ENCODE results near the gene GMIP. TPM values are rescaled to one million over a fixed set of nuclear protein-coding genes. Genes with fewer than 3 reads are reported as not detected.
A peak's percentile ranks its signal among the peaks of the same experiment; 100 is the strongest.

GMIP gene
- total RNA-seq, 1 donor from 2014 or later, result 18.5 TPM

DNA sequence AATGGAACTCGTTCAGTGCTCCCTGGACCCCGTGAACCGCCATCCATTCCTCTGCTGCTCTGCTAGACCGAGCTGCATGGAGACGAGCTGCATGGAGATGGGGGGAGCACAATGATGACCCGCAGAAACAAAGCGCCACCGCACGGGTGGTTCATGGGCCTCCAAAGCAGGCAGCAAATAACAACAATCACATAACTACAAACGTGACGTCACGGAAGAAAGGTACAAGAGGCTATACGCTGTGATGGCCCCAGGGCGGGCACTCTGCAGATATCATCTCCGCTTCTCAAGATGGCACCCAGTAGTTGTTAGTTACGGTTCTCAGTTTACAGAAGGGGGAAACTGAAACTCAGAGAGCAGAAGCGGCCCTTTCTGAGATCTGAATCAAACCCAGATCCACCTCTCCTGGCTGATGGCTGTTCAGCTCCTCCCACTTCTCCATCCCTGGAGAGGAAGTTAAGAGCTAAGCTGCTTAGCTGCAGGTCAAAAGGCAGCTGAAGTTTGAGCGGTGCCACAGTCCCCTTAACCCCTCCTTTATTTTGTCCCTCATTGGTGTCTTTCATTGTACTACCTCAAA is 18.3 kb upstream of the GMIP start:
- Mint-ChIP-seq H3K4me3 (ENCODE audit: unreplicated experiment) (peak overlapping the region; percentile 94), H3K36me3 (ENCODE audit: low read depth, unreplicated experiment) (peaks cover 23% of the 10 kb centered on the region), H3K27ac (ENCODE audit: unreplicated experiment) (peak overlapping the region; percentile 57), H3K27me3 (ENCODE audit: unreplicated experiment) (peaks cover 19% of the 10 kb centered on the region), H3K4me1 (ENCODE audit: unreplicated experiment) (peaks cover 15% of the 10 kb centered on the region), H3K9me3 (ENCODE audit: unreplicated experiment) (no peaks in the 10 kb centered on the region)
- DNase-seq (ENCODE audit: low spot score), result no peak
- TF ChIP-seq, protein P1, sequence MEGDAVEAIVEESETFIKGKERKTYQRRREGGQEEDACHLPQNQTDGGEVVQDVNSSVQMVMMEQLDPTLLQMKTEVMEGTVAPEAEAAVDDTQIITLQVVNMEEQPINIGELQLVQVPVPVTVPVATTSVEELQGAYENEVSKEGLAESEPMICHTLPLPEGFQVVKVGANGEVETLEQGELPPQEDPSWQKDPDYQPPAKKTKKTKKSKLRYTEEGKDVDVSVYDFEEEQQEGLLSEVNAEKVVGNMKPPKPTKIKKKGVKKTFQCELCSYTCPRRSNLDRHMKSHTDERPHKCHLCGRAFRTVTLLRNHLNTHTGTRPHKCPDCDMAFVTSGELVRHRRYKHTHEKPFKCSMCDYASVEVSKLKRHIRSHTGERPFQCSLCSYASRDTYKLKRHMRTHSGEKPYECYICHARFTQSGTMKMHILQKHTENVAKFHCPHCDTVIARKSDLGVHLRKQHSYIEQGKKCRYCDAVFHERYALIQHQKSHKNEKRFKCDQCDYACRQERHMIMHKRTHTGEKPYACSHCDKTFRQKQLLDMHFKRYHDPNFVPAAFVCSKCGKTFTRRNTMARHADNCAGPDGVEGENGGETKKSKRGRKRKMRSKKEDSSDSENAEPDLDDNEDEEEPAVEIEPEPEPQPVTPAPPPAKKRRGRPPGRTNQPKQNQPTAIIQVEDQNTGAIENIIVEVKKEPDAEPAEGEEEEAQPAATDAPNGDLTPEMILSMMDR (IDR thresholded peaks at IDR 0.05; ENCODE audit: unreplicated experiment), result no peak

DNA sequence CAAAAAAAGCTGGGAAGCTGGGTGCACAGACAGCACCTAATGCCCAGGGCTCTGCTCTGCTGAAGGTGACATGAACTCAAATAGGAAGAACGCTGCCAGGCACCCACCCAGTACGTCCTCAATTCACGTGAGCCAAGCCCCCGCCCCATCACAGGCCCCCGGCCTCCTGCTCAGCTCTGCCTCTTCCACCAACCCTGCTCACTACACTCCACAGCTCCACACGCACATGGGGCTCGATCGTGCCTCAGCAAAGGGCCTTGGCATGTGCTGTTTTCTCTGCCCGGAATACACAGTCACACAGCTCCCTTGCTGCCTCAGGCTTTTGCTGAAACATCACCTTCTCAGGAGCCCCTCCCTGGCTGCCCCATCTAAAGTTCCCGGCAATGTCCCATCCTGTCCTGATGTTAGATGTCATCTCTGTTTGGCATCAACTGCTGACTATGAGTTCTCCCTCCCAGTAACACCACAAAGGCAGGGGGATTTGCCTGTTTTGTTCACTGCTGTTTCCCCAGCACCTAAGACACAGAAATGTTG is 17.8 kb upstream of the GMIP start:
- Mint-ChIP-seq H3K27ac (ENCODE audit: unreplicated experiment) (peak overlapping the region; percentile 57), H3K36me3 (ENCODE audit: low read depth, unreplicated experiment) (peaks cover 28% of the 10 kb centered on the region), H3K9me3 (ENCODE audit: unreplicated experiment) (no peaks in the 10 kb centered on the region), H3K4me3 (ENCODE audit: unreplicated experiment) (peak overlapping the region; percentile 53), H3K27me3 (ENCODE audit: unreplicated experiment) (peaks cover 19% of the 10 kb centered on the region), H3K4me1 (ENCODE audit: unreplicated experiment) (peaks cover 15% of the 10 kb centered on the region)
- TF ChIP-seq, protein P1 (IDR thresholded peaks at IDR 0.05; ENCODE audit: unreplicated experiment), result no peak
- DNase-seq (ENCODE audit: low spot score), result no peak

DNA sequence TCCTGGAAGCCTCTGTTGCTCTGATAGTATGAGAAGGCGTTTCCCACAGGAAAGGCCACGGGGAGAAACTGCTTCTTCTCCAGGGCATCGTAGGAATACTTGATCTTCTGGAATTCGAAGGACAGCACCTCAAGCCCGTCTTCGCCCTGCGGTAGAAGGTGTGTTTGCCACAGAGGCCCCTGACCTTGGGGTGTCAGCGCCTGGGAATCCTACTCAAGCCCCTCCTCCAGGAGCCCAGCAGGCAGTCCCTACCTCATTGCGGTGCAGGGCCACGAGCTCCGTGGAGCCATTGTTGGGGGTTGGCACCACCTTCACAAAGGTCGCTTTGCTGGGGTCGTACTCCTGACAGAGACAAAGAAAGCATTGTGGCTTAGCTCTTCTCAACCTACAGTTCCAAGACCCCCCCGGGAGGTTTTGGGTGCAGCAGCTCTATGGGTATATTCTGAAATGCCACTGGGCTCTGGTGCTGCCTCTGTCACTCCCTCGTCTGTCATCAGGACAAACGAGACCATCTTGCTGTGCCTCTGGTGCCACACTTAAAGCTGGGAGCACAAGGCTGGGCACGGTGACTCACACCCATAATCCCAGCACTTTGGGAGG is 16.3 kb upstream of the GMIP start:
- Mint-ChIP-seq H3K4me3 (ENCODE audit: unreplicated experiment) (no peak overlapping the region), H3K9me3 (ENCODE audit: unreplicated experiment) (no peaks in the 10 kb centered on the region), H3K36me3 (ENCODE audit: low read depth, unreplicated experiment) (peaks cover 36% of the 10 kb centered on the region), H3K4me1 (ENCODE audit: unreplicated experiment) (peaks cover 15% of the 10 kb centered on the region), H3K27me3 (ENCODE audit: unreplicated experiment) (peaks cover 19% of the 10 kb centered on the region), H3K27ac (ENCODE audit: unreplicated experiment) (no peak overlapping the region)
- TF ChIP-seq, protein P1 (IDR thresholded peaks at IDR 0.05; ENCODE audit: unreplicated experiment), result no peak
- no peak for DNase-seq (ENCODE audit: low spot score)

DNA sequence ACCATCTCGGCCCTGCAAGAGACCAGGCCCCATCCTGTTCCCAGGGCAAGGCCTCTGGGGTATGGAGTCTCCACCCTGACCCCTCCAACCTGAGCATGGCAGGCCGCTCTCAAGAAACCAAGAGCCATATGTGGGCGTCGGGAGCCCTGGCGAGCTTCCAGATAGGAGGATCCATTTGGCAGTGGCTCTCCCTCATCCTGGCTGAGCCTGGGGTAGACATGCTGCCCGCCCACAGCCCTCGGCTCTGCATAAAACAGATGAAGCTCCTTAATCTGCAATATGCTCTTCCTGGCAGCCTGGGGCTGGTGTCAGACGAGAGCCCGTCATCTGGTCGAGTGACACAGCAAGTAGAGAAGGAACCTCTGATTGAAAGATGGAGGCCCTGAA is 13.9 kb upstream of the GMIP start:
- Mint-ChIP-seq H3K9me3 (ENCODE audit: unreplicated experiment) (no peaks in the 10 kb centered on the region), H3K27me3 (ENCODE audit: unreplicated experiment) (peaks cover 18% of the 10 kb centered on the region), H3K4me3 (ENCODE audit: unreplicated experiment) (no peak overlapping the region), H3K36me3 (ENCODE audit: low read depth, unreplicated experiment) (peaks cover 41% of the 10 kb centered on the region), H3K4me1 (ENCODE audit: unreplicated experiment) (peaks cover 10% of the 10 kb centered on the region), H3K27ac (ENCODE audit: unreplicated experiment) (no peak overlapping the region)
- no peak for DNase-seq (ENCODE audit: low spot score)
- TF ChIP-seq, protein P1 (IDR thresholded peaks at IDR 0.05; ENCODE audit: unreplicated experiment), result no peak
